Activated CD8-positive, alpha-beta T cell treated with anti-CD3 and anti-CD28 coated beads for 36 hours (primary cell): Measurements from ENCODE around the gene GAPDHS. TPM values are rescaled to one million over a fixed set of nuclear protein-coding genes. Genes with fewer than 3 reads are reported as not detected.

ENCODE experiments used
- ATAC-seq: fragments of 200-7000 bp; cut with Tn5 transposase; one replicate; pipeline ENCODE4 v1.10.0; 2021; ENCODE audit warnings: mild to moderate bottlenecking, moderate library complexity
- CTCF ChIA-PET: fragments of 350-600 bp; sonication (Branson Sonifier 250); formaldehyde crosslinking; loops from one replicate; lab custom pipeline; 2021; ENCODE audit warnings: antibody characterized with exemption; lab: Charles Lee
- POLR2A ChIA-PET: fragments of 350-600 bp; sonication (Branson Sonifier 250); formaldehyde crosslinking; loops from one replicate; lab custom pipeline; 2021; ENCODE audit warnings: antibody characterized with exemption; lab: Charles Lee
- DNase-seq: peaks from one replicate; pipeline ENCODE4 v3.0.0-alpha.2; 2020
- H3K27ac Mint-ChIP-seq: one replicate; pipeline ENCODE4 v1.8.0; 2021; ENCODE audit warnings: mild to moderate bottlenecking, mixed read lengths
- H3K27me3 Mint-ChIP-seq: one replicate; pipeline ENCODE4 v1.8.0; 2021; ENCODE audit warnings: mixed read lengths
- H3K36me3 Mint-ChIP-seq: one replicate; pipeline ENCODE4 v1.8.0; 2021; ENCODE audit warnings: low read depth, mixed read lengths
- H3K4me1 Mint-ChIP-seq: one replicate; pipeline ENCODE4 v1.8.0; 2021; ENCODE audit warnings: low read depth, mixed read lengths
- H3K4me3 Mint-ChIP-seq: one replicate; pipeline ENCODE4 v1.8.0; 2021; ENCODE audit warnings: mild to moderate bottlenecking, moderate library complexity, mixed read lengths
- H3K9me3 Mint-ChIP-seq: one replicate; pipeline ENCODE4 v1.8.0; 2021; ENCODE audit warnings: mixed read lengths
- intact Hi-C: fragments of 100-400 bp; cut with micrococcal nuclease; formaldehyde crosslinking; loops from one replicate; pipeline ENCODE4 v1.10.0; 2022
- total RNA-seq, 2 experiments: library from RNA; stranded (reverse); gene quantifications; one replicate each; pipeline ENCODE4 v1.2.3, GENCODE V29; 2021
- TF ChIP-seq, protein P1 (sequence below): fragments of 200-600 bp; IDR thresholded peaks from one replicate; pipeline ENCODE4 v1.8.0; 2022; ENCODE audit warnings: antibody characterized with exemption, mild to moderate bottlenecking

GAPDHS gene
- total RNA-seq, 2 experiments from 2014 or later: not detected

GRCh38 chr19:35511337-35511736 is 21.9 kb upstream of the GAPDHS start:
- Mint-ChIP-seq H3K36me3 (no peaks in the 10 kb centered on the region), H3K27ac (no peak overlapping the region), H3K9me3 (no peaks in the 10 kb centered on the region), H3K4me3 (no peak overlapping the region), H3K27me3 (peaks cover 30% of the 10 kb centered on the region), H3K4me1 (peaks cover 14% of the 10 kb centered on the region)
- ChIA-PET POLR2A (no interaction called here), CTCF (interaction anchor here (0.8 to 3.8 kb wide), 19 partner anchors 9 to 162 kb away, joined by 3 to 45 read pairs (median 7); no protein-coding TSS in a partner anchor)
- ATAC-seq (no peak), DNase-seq (no peak)
- intact Hi-C loops: loop anchor here (2.0 kb wide), 1 partner anchor 81 kb away; no protein-coding TSS in a partner anchor
- TF ChIP-seq, protein P1, sequence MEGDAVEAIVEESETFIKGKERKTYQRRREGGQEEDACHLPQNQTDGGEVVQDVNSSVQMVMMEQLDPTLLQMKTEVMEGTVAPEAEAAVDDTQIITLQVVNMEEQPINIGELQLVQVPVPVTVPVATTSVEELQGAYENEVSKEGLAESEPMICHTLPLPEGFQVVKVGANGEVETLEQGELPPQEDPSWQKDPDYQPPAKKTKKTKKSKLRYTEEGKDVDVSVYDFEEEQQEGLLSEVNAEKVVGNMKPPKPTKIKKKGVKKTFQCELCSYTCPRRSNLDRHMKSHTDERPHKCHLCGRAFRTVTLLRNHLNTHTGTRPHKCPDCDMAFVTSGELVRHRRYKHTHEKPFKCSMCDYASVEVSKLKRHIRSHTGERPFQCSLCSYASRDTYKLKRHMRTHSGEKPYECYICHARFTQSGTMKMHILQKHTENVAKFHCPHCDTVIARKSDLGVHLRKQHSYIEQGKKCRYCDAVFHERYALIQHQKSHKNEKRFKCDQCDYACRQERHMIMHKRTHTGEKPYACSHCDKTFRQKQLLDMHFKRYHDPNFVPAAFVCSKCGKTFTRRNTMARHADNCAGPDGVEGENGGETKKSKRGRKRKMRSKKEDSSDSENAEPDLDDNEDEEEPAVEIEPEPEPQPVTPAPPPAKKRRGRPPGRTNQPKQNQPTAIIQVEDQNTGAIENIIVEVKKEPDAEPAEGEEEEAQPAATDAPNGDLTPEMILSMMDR: no peak

GRCh38 chr19:35512831-35513627 is 20.2 kb upstream of the GAPDHS start:
- Mint-ChIP-seq H3K4me3 (no peak overlapping the region), H3K36me3 (no peaks in the 10 kb centered on the region), H3K4me1 (peaks cover 14% of the 10 kb centered on the region), H3K9me3 (no peaks in the 10 kb centered on the region), H3K27me3 (peaks cover 27% of the 10 kb centered on the region), H3K27ac (no peak overlapping the region)
- TF ChIP-seq, protein P1: no peak
- POLR2A ChIA-PET: no interaction called here
- DNase-seq (no peak), ATAC-seq (no peak)
- intact Hi-C loops: no loop called here
- CTCF ChIA-PET: no interaction called here

- no peak for DNase-seq
- Mint-ChIP-seq H3K4me3 (no peak within 1 kb of the TSS), H3K9me3 (no peaks in the 10 kb centered on the region), H3K36me3 (no peaks in the 10 kb centered on the region), H3K27me3 (peaks cover 27% of the 10 kb centered on the region), H3K4me1 (peaks cover 14% of the 10 kb centered on the region), H3K27ac (no peak within 1 kb of the TSS)
- no peak for ATAC-seq
- ChIA-PET POLR2A (no interaction called here), CTCF (interaction anchor here (0.7 to 2.4 kb wide), 5 partner anchors 19 to 79 kb away, joined by 3 to 7 read pairs (median 3); no protein-coding TSS in a partner anchor)
- intact Hi-C loops: no loop called here
- TF ChIP-seq, protein P1: no peak
Measured at GRCh38 chr19:35513628-35514281, 19.5 kb upstream of the GAPDHS start, which contains the start of gene DMKN. Gene DMKN (minus strand): TSS chr19:35513649. CDS start chr19:35513475, 174 bp downstream.

DNA sequence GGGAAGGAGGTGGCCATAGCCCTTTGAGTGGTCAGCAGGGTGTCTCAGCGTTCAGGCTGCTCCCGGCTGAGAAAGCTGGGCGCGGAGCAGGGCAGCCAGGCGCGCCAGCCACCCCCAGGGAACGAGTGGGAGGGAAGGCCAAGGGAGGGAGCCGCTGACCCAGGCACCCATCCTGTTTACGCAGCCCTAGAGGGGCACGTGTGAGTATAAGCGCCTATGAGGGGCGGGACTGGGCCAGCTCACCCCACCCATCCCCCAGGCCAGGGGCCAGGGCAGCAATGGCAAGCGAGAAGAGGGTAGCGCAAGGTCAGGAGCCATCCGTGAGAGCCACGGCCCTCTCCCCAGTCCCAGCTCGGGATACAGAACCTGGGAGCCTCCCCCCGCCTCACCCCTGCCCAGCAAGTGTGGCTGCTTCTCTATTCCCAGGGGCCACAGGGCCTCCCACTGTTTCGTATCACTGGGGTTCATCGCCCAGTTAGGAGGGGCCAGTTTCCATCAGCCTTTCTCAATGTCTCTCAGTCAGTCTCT is 18.9 kb upstream of the GAPDHS start:
- H3K27ac Mint-ChIP-seq: no peak overlapping the region
- H3K27me3 Mint-ChIP-seq: peaks cover 25% of the 10 kb centered on the region
- no peak overlapping the region for H3K4me3 Mint-ChIP-seq
- ChIA-PET POLR2A (no interaction called here), CTCF (interaction anchor here (0.7 to 2.4 kb wide), 5 partner anchors 19 to 78 kb away, joined by 3 to 7 read pairs (median 3); no protein-coding TSS in a partner anchor)
- intact Hi-C loops: no loop called here
- TF ChIP-seq, protein P1: no peak
- ATAC-seq: no peak
- no peaks in the 10 kb centered on the region for H3K36me3 Mint-ChIP-seq
- peaks cover 12% of the 10 kb centered on the region for H3K4me1 Mint-ChIP-seq
- no peak for DNase-seq
- no peaks in the 10 kb centered on the region for H3K9me3 Mint-ChIP-seq
